ENCODE data around the gene TUBA1C. TPM values are rescaled to one million over a fixed set of nuclear protein-coding genes. Genes with fewer than 3 reads are reported as not detected.

TUBA1C gene
- total RNA-seq, 1 experiment from 2014 or later, result 540 TPM

DNA sequence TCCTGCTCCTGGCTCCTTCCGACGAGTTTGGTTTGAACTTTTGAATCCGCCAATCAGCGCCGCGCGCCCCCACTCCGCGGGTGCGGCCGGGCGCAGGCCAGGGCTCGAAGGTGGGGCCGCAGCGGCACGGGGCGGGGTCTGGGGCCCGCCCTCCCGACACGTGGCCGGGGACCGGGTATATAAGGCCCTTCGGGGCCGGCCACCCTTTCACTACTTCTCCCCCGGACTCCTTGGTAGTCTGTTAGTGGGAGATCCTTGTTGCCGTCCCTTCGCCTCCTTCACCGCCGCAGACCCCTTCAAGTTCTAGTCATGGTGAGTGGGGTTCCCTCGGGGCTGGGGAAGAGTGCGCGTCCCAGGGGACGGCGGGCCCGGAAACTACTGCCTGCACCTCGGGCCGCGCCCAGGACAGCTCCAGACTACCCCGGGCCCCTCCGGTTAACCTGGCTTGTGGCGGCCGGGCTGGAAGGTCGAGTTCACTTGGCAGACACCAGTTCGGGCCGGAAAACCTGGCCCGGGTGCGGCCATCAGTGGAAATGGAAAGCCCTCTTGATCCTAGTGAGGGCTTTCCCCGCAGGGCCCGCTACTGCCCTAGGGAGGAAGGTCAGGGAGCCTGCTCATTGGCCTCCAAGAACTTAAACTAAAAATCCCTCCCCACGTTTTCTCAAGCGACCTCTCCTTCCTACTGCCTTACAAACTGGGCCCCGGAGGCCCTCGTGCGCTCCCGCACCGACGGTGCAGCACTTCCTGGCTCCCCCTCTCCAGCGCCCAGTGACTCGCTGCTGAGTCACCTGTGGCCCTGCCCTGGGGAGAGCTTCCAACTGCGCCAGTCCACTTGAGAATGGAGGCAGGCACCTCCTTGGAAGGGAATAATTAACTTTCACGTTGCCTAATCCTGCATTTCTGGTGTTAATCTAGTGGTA is at the start of gene TUBA1C (continued):
- TF ChIP-seq, protein P1, sequence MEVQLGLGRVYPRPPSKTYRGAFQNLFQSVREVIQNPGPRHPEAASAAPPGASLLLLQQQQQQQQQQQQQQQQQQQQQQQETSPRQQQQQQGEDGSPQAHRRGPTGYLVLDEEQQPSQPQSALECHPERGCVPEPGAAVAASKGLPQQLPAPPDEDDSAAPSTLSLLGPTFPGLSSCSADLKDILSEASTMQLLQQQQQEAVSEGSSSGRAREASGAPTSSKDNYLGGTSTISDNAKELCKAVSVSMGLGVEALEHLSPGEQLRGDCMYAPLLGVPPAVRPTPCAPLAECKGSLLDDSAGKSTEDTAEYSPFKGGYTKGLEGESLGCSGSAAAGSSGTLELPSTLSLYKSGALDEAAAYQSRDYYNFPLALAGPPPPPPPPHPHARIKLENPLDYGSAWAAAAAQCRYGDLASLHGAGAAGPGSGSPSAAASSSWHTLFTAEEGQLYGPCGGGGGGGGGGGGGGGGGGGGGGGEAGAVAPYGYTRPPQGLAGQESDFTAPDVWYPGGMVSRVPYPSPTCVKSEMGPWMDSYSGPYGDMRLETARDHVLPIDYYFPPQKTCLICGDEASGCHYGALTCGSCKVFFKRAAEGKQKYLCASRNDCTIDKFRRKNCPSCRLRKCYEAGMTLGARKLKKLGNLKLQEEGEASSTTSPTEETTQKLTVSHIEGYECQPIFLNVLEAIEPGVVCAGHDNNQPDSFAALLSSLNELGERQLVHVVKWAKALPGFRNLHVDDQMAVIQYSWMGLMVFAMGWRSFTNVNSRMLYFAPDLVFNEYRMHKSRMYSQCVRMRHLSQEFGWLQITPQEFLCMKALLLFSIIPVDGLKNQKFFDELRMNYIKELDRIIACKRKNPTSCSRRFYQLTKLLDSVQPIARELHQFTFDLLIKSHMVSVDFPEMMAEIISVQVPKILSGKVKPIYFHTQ (CRISPR knock-in tag; IDR thresholded peaks at IDR 0.05), result 0 out of 2 replicates have a peak, but pooled peaks have one; percentile 52

DNA sequence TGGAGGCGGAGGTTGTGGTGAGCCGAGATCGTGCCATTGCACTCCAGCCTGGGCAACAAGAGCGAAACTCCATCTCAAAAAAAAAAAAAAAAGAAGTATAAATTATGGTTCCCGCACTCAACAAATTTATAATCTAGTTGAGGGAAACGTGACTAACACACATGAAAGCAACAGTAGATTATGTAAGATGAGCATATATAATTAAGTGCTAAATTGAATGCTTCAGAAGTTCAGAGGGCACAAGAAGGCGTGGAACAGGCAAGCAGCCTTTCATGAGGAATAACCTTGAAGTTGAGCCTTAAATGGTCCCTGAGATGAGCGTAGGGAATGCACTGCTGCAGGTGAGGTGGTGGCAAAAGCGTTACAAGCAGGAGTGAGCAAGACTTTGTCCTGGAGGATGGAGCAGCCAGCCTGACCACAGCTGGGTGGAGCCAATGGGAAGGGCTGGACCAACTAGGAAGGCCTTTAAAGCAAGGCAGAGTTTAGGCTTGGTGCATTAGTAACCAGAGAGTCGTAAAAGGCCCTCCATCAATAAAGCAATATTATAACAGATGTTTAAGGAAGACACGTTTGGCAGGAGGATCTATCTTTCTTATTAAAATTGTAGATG is 45.4 kb upstream of the TUBA1C start:
- no peaks in the 10 kb centered on the region for H3K9me3 Mint-ChIP-seq
- no peaks in the 10 kb centered on the region for H3K36me3 Mint-ChIP-seq
- DNase-seq (ENCODE audit: low spot score), result no peak
- peaks cover 13% of the 10 kb centered on the region for H3K4me1 Mint-ChIP-seq
- ChIA-PET POLR2A (no interaction called here), CTCF (no interaction called here)
- no peak overlapping the region for H3K27ac Mint-ChIP-seq
- peak; percentile 55 for ATAC-seq
- no peak overlapping the region for H3K4me3 Mint-ChIP-seq
- TF ChIP-seq ZNF416 (CRISPR knock-in tag; IDR thresholded peaks at IDR 0.05) (no peak), ZNF671 (CRISPR knock-in tag; IDR thresholded peaks at IDR 0.05) (no peak), EMX1 (CRISPR knock-in tag; IDR thresholded peaks at IDR 0.05) (no peak), TCF7 (CRISPR knock-in tag; IDR thresholded peaks at IDR 0.05; ENCODE audit: low read depth) (no peak), NFATC4 (CRISPR knock-in tag; IDR thresholded peaks at IDR 0.05) (no peak), SOX15 (CRISPR knock-in tag; IDR thresholded peaks at IDR 0.05) (no peak)
- TF ChIP-seq, protein P2, sequence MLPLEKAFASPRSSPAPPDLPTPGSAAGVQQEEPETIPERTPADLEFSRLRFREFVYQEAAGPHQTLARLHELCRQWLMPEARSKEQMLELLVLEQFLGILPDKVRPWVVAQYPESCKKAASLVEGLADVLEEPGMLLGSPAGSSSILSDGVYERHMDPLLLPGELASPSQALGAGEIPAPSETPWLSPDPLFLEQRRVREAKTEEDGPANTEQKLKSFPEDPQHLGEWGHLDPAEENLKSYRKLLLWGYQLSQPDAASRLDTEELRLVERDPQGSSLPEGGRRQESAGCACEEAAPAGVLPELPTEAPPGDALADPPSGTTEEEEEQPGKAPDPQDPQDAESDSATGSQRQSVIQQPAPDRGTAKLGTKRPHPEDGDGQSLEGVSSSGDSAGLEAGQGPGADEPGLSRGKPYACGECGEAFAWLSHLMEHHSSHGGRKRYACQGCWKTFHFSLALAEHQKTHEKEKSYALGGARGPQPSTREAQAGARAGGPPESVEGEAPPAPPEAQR (CRISPR knock-in tag; IDR thresholded peaks at IDR 0.05), result no peak
- TF ChIP-seq, protein P3, sequence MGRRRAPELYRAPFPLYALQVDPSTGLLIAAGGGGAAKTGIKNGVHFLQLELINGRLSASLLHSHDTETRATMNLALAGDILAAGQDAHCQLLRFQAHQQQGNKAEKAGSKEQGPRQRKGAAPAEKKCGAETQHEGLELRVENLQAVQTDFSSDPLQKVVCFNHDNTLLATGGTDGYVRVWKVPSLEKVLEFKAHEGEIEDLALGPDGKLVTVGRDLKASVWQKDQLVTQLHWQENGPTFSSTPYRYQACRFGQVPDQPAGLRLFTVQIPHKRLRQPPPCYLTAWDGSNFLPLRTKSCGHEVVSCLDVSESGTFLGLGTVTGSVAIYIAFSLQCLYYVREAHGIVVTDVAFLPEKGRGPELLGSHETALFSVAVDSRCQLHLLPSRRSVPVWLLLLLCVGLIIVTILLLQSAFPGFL (CRISPR knock-in tag; IDR thresholded peaks at IDR 0.05; ENCODE audit: borderline replicate concordance), result no peak
- no peaks in the 10 kb centered on the region for H3K27me3 Mint-ChIP-seq (ENCODE audit: low read depth)

DNA sequence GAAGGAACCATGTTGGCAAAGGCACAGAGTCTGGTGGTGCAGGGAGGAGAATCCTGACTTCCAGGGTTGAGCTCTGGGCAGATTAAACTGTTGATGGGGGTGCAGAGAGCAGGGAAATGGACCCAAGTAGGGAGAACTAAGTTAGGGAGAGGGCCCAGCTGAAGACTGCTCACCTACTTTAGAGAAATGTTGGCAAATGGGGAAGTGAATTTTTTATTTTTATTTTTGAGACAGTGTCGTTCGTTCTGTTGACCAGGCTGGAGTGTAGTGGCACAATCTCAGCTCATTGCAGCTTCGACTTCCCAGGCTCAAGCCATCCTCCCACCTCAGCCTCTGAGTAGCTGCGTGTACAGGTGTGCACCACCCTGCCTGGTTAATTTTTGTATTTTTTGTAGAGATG is 43.9 kb upstream of the TUBA1C start:
- ATAC-seq (no peak), DNase-seq (ENCODE audit: low spot score) (no peak)
- H3K4me3 Mint-ChIP-seq, result no peak overlapping the region
- TF ChIP-seq, protein P4, sequence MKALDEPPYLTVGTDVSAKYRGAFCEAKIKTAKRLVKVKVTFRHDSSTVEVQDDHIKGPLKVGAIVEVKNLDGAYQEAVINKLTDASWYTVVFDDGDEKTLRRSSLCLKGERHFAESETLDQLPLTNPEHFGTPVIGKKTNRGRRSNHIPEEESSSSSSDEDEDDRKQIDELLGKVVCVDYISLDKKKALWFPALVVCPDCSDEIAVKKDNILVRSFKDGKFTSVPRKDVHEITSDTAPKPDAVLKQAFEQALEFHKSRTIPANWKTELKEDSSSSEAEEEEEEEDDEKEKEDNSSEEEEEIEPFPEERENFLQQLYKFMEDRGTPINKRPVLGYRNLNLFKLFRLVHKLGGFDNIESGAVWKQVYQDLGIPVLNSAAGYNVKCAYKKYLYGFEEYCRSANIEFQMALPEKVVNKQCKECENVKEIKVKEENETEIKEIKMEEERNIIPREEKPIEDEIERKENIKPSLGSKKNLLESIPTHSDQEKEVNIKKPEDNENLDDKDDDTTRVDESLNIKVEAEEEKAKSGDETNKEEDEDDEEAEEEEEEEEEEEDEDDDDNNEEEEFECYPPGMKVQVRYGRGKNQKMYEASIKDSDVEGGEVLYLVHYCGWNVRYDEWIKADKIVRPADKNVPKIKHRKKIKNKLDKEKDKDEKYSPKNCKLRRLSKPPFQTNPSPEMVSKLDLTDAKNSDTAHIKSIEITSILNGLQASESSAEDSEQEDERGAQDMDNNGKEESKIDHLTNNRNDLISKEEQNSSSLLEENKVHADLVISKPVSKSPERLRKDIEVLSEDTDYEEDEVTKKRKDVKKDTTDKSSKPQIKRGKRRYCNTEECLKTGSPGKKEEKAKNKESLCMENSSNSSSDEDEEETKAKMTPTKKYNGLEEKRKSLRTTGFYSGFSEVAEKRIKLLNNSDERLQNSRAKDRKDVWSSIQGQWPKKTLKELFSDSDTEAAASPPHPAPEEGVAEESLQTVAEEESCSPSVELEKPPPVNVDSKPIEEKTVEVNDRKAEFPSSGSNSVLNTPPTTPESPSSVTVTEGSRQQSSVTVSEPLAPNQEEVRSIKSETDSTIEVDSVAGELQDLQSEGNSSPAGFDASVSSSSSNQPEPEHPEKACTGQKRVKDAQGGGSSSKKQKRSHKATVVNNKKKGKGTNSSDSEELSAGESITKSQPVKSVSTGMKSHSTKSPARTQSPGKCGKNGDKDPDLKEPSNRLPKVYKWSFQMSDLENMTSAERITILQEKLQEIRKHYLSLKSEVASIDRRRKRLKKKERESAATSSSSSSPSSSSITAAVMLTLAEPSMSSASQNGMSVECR (CRISPR knock-in tag; IDR thresholded peaks at IDR 0.05; ENCODE audit: borderline replicate concordance), result no peak
- TF ChIP-seq OVOL2 (CRISPR knock-in tag; IDR thresholded peaks at IDR 0.05; ENCODE audit: borderline replicate concordance) (no peak), RELA (CRISPR knock-in tag; IDR thresholded peaks at IDR 0.05; ENCODE audit: borderline replicate concordance) (no peak), TEAD4 (CRISPR knock-in tag; IDR thresholded peaks at IDR 0.05) (no peak), JUN (CRISPR knock-in tag; IDR thresholded peaks at IDR 0.05) (no peak), ZNF121 (CRISPR knock-in tag; IDR thresholded peaks at IDR 0.05) (no peak)
- TF ChIP-seq, protein P5, sequence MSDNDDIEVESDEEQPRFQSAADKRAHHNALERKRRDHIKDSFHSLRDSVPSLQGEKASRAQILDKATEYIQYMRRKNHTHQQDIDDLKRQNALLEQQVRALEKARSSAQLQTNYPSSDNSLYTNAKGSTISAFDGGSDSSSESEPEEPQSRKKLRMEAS (CRISPR knock-in tag; IDR thresholded peaks at IDR 0.05), result no peak
- H3K27ac Mint-ChIP-seq, result no peak overlapping the region
- H3K4me1 Mint-ChIP-seq, result peaks cover 1% of the 10 kb centered on the region
- no peaks in the 10 kb centered on the region for H3K27me3 Mint-ChIP-seq (ENCODE audit: low read depth)
- CTCF ChIA-PET, result interaction anchor here (0.7 to 1.6 kb wide), 3 partner anchors 14 to 133 kb away, joined by 3 to 8 read pairs (median 3); no protein-coding TSS in a partner anchor
- H3K36me3 Mint-ChIP-seq, result no peaks in the 10 kb centered on the region
- POLR2A ChIA-PET, result interaction anchor here (0.6 kb wide), 1 partner anchor 299 kb away, joined by 3 read pairs; no protein-coding TSS in a partner anchor
- H3K9me3 Mint-ChIP-seq, result no peaks in the 10 kb centered on the region

Measured in WTC11 (cell line).